Effector CD4-positive, alpha-beta T cell (primary cell): ENCODE results near the gene TTC34.
"Not testable (repeated sequence)": the region's sequence is repeated elsewhere in the genome, so short reads cannot be mapped to it uniquely, and the experiment has no call there.

ENCODE experiments used
- DNase-seq: peaks from one replicate; pipeline ENCODE4 v3.0.0-alpha.2; 2020

The TTC34 gene

GRCh38 chr1:2812136-2812535 is 10.6 kb upstream of the TTC34 start:
- no peak for DNase-seq

- DNase-seq = no peak
Observed at GRCh38 chr1:2811533-2811918, 10.0 kb upstream of the TTC34 start.

GRCh38 chr1:2810899-2811532 is 9.5 kb upstream of the TTC34 start:
- DNase-seq = no peak

GRCh38 chr1:2810281-2810680 is 8.8 kb upstream of the TTC34 start:
- DNase-seq = no peak

GRCh38 chr1:2809656-2810055 is 8.2 kb upstream of the TTC34 start:
- no peak for DNase-seq

GRCh38 chr1:2808831-2809605 is 7.5 kb upstream of the TTC34 start:
- DNase-seq = no peak

- no peak for DNase-seq
Observed at GRCh38 chr1:2808386-2808705, 6.9 kb upstream of the TTC34 start.

- no peak for DNase-seq
Observed at GRCh38 chr1:2807678-2808385, 6.3 kb upstream of the TTC34 start.

GRCh38 chr1:2807036-2807435 is 5.5 kb upstream of the TTC34 start:
- DNase-seq = no peak

GRCh38 chr1:2806591-2806990 is 5.1 kb upstream of the TTC34 start:
- no peak for DNase-seq

- DNase-seq = no peak
Observed at GRCh38 chr1:2805801-2806430, 4.4 kb upstream of the TTC34 start.

- DNase-seq = no peak
Observed at GRCh38 chr1:2804628-2805351, 3.3 kb upstream of the TTC34 start.

- DNase-seq = no peak
Observed at GRCh38 chr1:2803931-2804627, 2.6 kb upstream of the TTC34 start.

GRCh38 chr1:2803086-2803930 is 1.8 kb upstream of the TTC34 start:
- DNase-seq = no peak

GRCh38 chr1:2802421-2802961 is 998 bp upstream of the TTC34 start:
- no peak for DNase-seq

- no peak for DNase-seq
Observed at GRCh38 chr1:2801046-2801445, 447 bp downstream of the TTC34 start.

GRCh38 chr1:2800664-2801045 is 838 bp downstream of the TTC34 start:
- DNase-seq = no peak

GRCh38 chr1:2799811-2800663 is 1.5 kb downstream of the TTC34 start:
- DNase-seq = no peak

GRCh38 chr1:2798958-2799357 is 2.5 kb downstream of the TTC34 start:
- DNase-seq = not testable (repeated sequence)

- DNase-seq = no peak
Observed at GRCh38 chr1:2797741-2798016, 3.8 kb downstream of the TTC34 start.
